Memory B cell (primary cell): ENCODE results near the gene MEGF8.

Experiments used
- ATAC-seq: fragments of 150-1000 bp; cut with Tn5 transposase; 2 replicates; pipeline ENCODE4 v1.10.0; 2021; ENCODE audit warnings: low read depth, mild to moderate bottlenecking, moderate library complexity
- DNase-seq, 2 donors: peaks; one replicate each; pipeline ENCODE4 v3.0.0; 2022; ENCODE audit warnings: low spot score in 2 of 2
- H3K27ac Mint-ChIP-seq: one replicate; pipeline ENCODE4 v1.8.0; 2022; ENCODE audit warnings: mild to moderate bottlenecking, moderate library complexity, mixed read lengths
- H3K27me3 Mint-ChIP-seq: one replicate; pipeline ENCODE4 v1.8.0; 2022; ENCODE audit warnings: mixed read lengths
- H3K36me3 Mint-ChIP-seq: one replicate; pipeline ENCODE4 v1.8.0; 2022; ENCODE audit warnings: mild to moderate bottlenecking, mixed read lengths
- H3K4me1 Mint-ChIP-seq: one replicate; pipeline ENCODE4 v1.8.0; 2022; ENCODE audit warnings: mixed read lengths
- H3K4me3 Mint-ChIP-seq: one replicate; pipeline ENCODE4 v1.8.0; 2022; ENCODE audit warnings: mild to moderate bottlenecking, moderate library complexity, mixed read lengths
- H3K9me3 Mint-ChIP-seq: one replicate; pipeline ENCODE4 v1.8.0; 2022; ENCODE audit warnings: mixed read lengths

The MEGF8 gene

GRCh38 chr19:42396381-42397262, 71.2 kb downstream of the MEGF8 start:
- H3K9me3 Mint-ChIP-seq, result no peaks in the 10 kb centered on the region
- ATAC-seq (peak; percentile 92), DNase-seq (peak; percentile 92 to 93)
- H3K27me3 Mint-ChIP-seq, result peaks cover 3% of the 10 kb centered on the region
- H3K4me3 Mint-ChIP-seq, result peak overlapping the region; percentile 88
- H3K4me1 Mint-ChIP-seq, result peaks cover 29% of the 10 kb centered on the region
- H3K36me3 Mint-ChIP-seq, result no peaks in the 10 kb centered on the region
- peak overlapping the region; percentile 79 for H3K27ac Mint-ChIP-seq

GRCh38 chr19:42397263-42398166, 72.1 kb downstream of the MEGF8 start:
- Mint-ChIP-seq H3K27me3 (no peaks in the 10 kb centered on the region), H3K9me3 (no peaks in the 10 kb centered on the region), H3K4me3 (peak overlapping the region; percentile 88), H3K36me3 (no peaks in the 10 kb centered on the region), H3K4me1 (peaks cover 34% of the 10 kb centered on the region), H3K27ac (peak overlapping the region; percentile 79)
- ATAC-seq, result no peak
- no peak for DNase-seq

GRCh38 chr19:42400404-42400803, 75.0 kb downstream of the MEGF8 start:
- Mint-ChIP-seq H3K9me3 (no peaks in the 10 kb centered on the region), H3K36me3 (peaks cover 2% of the 10 kb centered on the region), H3K27ac (no peak overlapping the region), H3K4me3 (no peak overlapping the region), H3K27me3 (no peaks in the 10 kb centered on the region), H3K4me1 (peaks cover 34% of the 10 kb centered on the region)
- DNase-seq, result no peak
- ATAC-seq, result no peak

- peak overlapping the region; percentile 79 for H3K27ac Mint-ChIP-seq
- no peaks in the 10 kb centered on the region for H3K9me3 Mint-ChIP-seq
- peak; percentile 59 for ATAC-seq
- peak; percentile 74 to 81 for DNase-seq
- peaks cover 28% of the 10 kb centered on the region for H3K4me1 Mint-ChIP-seq
- H3K36me3 Mint-ChIP-seq, result peaks cover 10% of the 10 kb centered on the region
- H3K27me3 Mint-ChIP-seq, result no peaks in the 10 kb centered on the region
- H3K4me3 Mint-ChIP-seq, result peak overlapping the region; percentile 86
Measured at GRCh38 chr19:42401365-42402303, 76.2 kb downstream of the MEGF8 start.

- H3K36me3 Mint-ChIP-seq, result peaks cover 18% of the 10 kb centered on the region
- H3K9me3 Mint-ChIP-seq, result no peaks in the 10 kb centered on the region
- H3K4me1 Mint-ChIP-seq, result peaks cover 22% of the 10 kb centered on the region
- DNase-seq, result no peak
- peak overlapping the region; percentile 79 for H3K27ac Mint-ChIP-seq
- peak overlapping the region; percentile 86 for H3K4me3 Mint-ChIP-seq
- H3K27me3 Mint-ChIP-seq, result no peaks in the 10 kb centered on the region
- no peak for ATAC-seq
Measured at GRCh38 chr19:42402376-42403116, 77.1 kb downstream of the MEGF8 start.

GRCh38 chr19:42403586-42403985, 78.2 kb downstream of the MEGF8 start:
- DNase-seq (no peak), ATAC-seq (no peak)
- Mint-ChIP-seq H3K9me3 (no peaks in the 10 kb centered on the region), H3K36me3 (peaks cover 25% of the 10 kb centered on the region), H3K4me3 (no peak overlapping the region), H3K27ac (no peak overlapping the region), H3K27me3 (no peaks in the 10 kb centered on the region), H3K4me1 (peaks cover 22% of the 10 kb centered on the region)

- peaks cover 29% of the 10 kb centered on the region for H3K36me3 Mint-ChIP-seq
- no peaks in the 10 kb centered on the region for H3K27me3 Mint-ChIP-seq
- H3K27ac Mint-ChIP-seq, result no peak overlapping the region
- no peaks in the 10 kb centered on the region for H3K9me3 Mint-ChIP-seq
- peaks cover 15% of the 10 kb centered on the region for H3K4me1 Mint-ChIP-seq
- no peak overlapping the region for H3K4me3 Mint-ChIP-seq
- DNase-seq (no peak), ATAC-seq (no peak)
Measured at GRCh38 chr19:42406111-42406510, 80.7 kb downstream of the MEGF8 start.

GRCh38 chr19:42407085-42407815, 81.8 kb downstream of the MEGF8 start:
- H3K27ac Mint-ChIP-seq, result no peak overlapping the region
- no peaks in the 10 kb centered on the region for H3K9me3 Mint-ChIP-seq
- H3K27me3 Mint-ChIP-seq, result no peaks in the 10 kb centered on the region
- H3K4me3 Mint-ChIP-seq, result no peak overlapping the region
- no peak for DNase-seq
- no peak for ATAC-seq
- H3K36me3 Mint-ChIP-seq, result peaks cover 29% of the 10 kb centered on the region
- H3K4me1 Mint-ChIP-seq, result peaks cover 14% of the 10 kb centered on the region

GRCh38 chr19:42407816-42408175, 82.4 kb downstream of the MEGF8 start:
- no peaks in the 10 kb centered on the region for H3K27me3 Mint-ChIP-seq
- no peak overlapping the region for H3K27ac Mint-ChIP-seq
- no peak overlapping the region for H3K4me3 Mint-ChIP-seq
- H3K4me1 Mint-ChIP-seq, result peaks cover 14% of the 10 kb centered on the region
- no peaks in the 10 kb centered on the region for H3K9me3 Mint-ChIP-seq
- ATAC-seq (no peak), DNase-seq (no peak)
- H3K36me3 Mint-ChIP-seq, result peaks cover 29% of the 10 kb centered on the region

- Mint-ChIP-seq H3K36me3 (peaks cover 33% of the 10 kb centered on the region), H3K4me1 (peaks cover 20% of the 10 kb centered on the region), H3K27ac (no peak overlapping the region), H3K27me3 (no peaks in the 10 kb centered on the region), H3K9me3 (no peaks in the 10 kb centered on the region), H3K4me3 (no peak overlapping the region)
- no peak for ATAC-seq
- no peak for DNase-seq
Measured at GRCh38 chr19:42409477-42409876, 84.0 kb downstream of the MEGF8 start.

- ATAC-seq (no peak), DNase-seq (no peak)
- Mint-ChIP-seq H3K4me3 (no peak overlapping the region), H3K4me1 (peaks cover 20% of the 10 kb centered on the region), H3K27me3 (no peaks in the 10 kb centered on the region), H3K36me3 (peaks cover 38% of the 10 kb centered on the region), H3K27ac (no peak overlapping the region), H3K9me3 (no peaks in the 10 kb centered on the region)
Measured at GRCh38 chr19:42410371-42410770, 84.9 kb downstream of the MEGF8 start.

GRCh38 chr19:42411581-42412178, 86.2 kb downstream of the MEGF8 start:
- H3K27ac Mint-ChIP-seq, result no peak overlapping the region
- peaks cover 20% of the 10 kb centered on the region for H3K4me1 Mint-ChIP-seq
- no peaks in the 10 kb centered on the region for H3K27me3 Mint-ChIP-seq
- DNase-seq, result no peak
- no peaks in the 10 kb centered on the region for H3K9me3 Mint-ChIP-seq
- no peak for ATAC-seq
- no peak overlapping the region for H3K4me3 Mint-ChIP-seq
- H3K36me3 Mint-ChIP-seq, result peaks cover 33% of the 10 kb centered on the region
